Keratinocyte (primary cell): ENCODE results near the gene TNPO3. TPM values are rescaled to one million over a fixed set of nuclear protein-coding genes. Genes with fewer than 3 reads are reported as not detected.

ENCODE experiments used
- DNase-seq: peaks from one replicate; pipeline ENCODE4 v3.0.0-alpha.2; 2011; ENCODE audit warnings: low read depth, missing footprints, low spot score
- FAIRE-seq: peaks from 2 replicates; lab custom pipeline; 2011; peaks lifted over from hg19 to GRCh38; lab: Jason Lieb, UNC
- H2AFZ ChIP-seq: 2 replicates; pipeline ENCODE4 v1.6.0; 2012; ENCODE audit warnings: low read length, control low read depth, inconsistent platforms; ENCODE audit not compliant: control insufficient read depth
- H3K27ac ChIP-seq: 2 replicates; pipeline ENCODE4 v1.5.1; 2011; ENCODE audit warnings: low read length; ENCODE audit not compliant: control insufficient read depth, insufficient read depth
- H3K27me3 ChIP-seq: 3 replicates; pipeline ENCODE4 v1.6.0; 2011; ENCODE audit warnings: low read length; ENCODE audit not compliant: control insufficient read depth, insufficient read depth; ENCODE audit errors: extremely low read depth
- H3K36me3 ChIP-seq, 2 experiments: 2 replicates in 1 of 2; 3 replicates in 1 of 2; pipeline ENCODE4 v1.5.1; 2011; ENCODE audit warnings: low read length in 2 of 2, mild to moderate bottlenecking in 1 of 2; ENCODE audit not compliant: control insufficient read depth in 2 of 2, insufficient read depth in 2 of 2; ENCODE audit errors: extremely low read depth in 1 of 2
- H3K4me1 ChIP-seq: 3 replicates; pipeline ENCODE4 v1.5.1; 2011; ENCODE audit warnings: low read length; ENCODE audit not compliant: control insufficient read depth, insufficient read depth; ENCODE audit errors: extremely low read depth
- H3K4me2 ChIP-seq: 3 replicates; pipeline ENCODE4 v1.6.0; 2011; ENCODE audit warnings: low read depth, low read length; ENCODE audit not compliant: control insufficient read depth, insufficient read depth; ENCODE audit errors: extremely low read depth
- H3K4me3 ChIP-seq, 3 experiments: fragments of 200-600 bp in 1 of 3; sonication (generic) in 1 of 3; 2 replicates in 2 of 3; 3 replicates in 1 of 3; pipeline ENCODE4 v1.5.1; 2011 to 2016; ENCODE audit warnings: low read length in 3 of 3, mild to moderate bottlenecking in 3 of 3, control low read depth in 2 of 3, inconsistent platforms in 1 of 3, low read depth in 1 of 3, mixed read lengths in 1 of 3, mixed run types in 1 of 3, moderate library complexity in 1 of 3; ENCODE audit not compliant: control insufficient read depth in 2 of 3, insufficient read depth in 2 of 3; ENCODE audit errors: extremely low read depth in 1 of 3
- H3K79me2 ChIP-seq: 2 replicates; pipeline ENCODE4 v1.6.0; 2012; ENCODE audit warnings: low read length; ENCODE audit not compliant: control insufficient read depth, insufficient read depth
- H3K9ac ChIP-seq: 3 replicates; pipeline ENCODE4 v1.6.0; 2011; ENCODE audit warnings: low read length; ENCODE audit not compliant: control insufficient read depth, insufficient read depth; ENCODE audit errors: extremely low read depth
- H3K9me1 ChIP-seq: 3 replicates; pipeline ENCODE4 v1.6.0; 2011; ENCODE audit warnings: low read length; ENCODE audit not compliant: control insufficient read depth, insufficient read depth; ENCODE audit errors: extremely low read depth
- H3K9me3 ChIP-seq: 2 replicates; pipeline ENCODE4 v1.5.1; 2012; ENCODE audit warnings: low read depth, low read length; ENCODE audit not compliant: control insufficient read depth
- H4K20me1 ChIP-seq: 3 replicates; pipeline ENCODE4 v1.6.0; 2011; ENCODE audit warnings: low read length; ENCODE audit not compliant: control insufficient read depth, insufficient read depth; ENCODE audit errors: extremely low read depth
- EZH2 ChIP-seq: IDR thresholded peaks from one replicate; pipeline ENCODE4 v1.6.1; 2012; ENCODE audit warnings: inconsistent platforms, mild to moderate bottlenecking, low read length, moderate library complexity
- dilution Hi-C: fragments of 300-500 bp; cut with MboI; formaldehyde crosslinking; loops from one replicate; pipeline ENCODE4 v1.7.0; 2020; ENCODE audit warnings: low sequenced_read_pairs; ENCODE audit not compliant: extremely low pct_ligation_motif_present
- polyA plus RNA-seq, 5 experiments: library from polyadenylated mRNA; depleted of rRNA in 3 of 5; stranded (reverse) in 3 of 5; stranded (forward) in 1 of 5; unstranded in 1 of 5; fragments of >200 nt; gene quantifications; 1 replicate in 1 of 5; 2 replicates in 3 of 5; 3 replicates in 1 of 5; pipeline versions ENCODE4 v1.2.1 to v1.2.3, GENCODE V29; 2011 to 2012; ENCODE audit warnings: missing spikeins in 2 of 5, low read depth in 1 of 5, low replicate concordance in 1 of 5
- TF ChIP-seq, protein P1 (sequence below), 3 experiments: IDR thresholded peaks in 1 of 3; conservative IDR thresholded peaks in 1 of 3; optimal IDR thresholded peaks in 1 of 3; 2 replicates in 2 of 3; 3 replicates in 1 of 3; pipeline versions ENCODE3 to v1.5.1; 2011; ENCODE audit warnings: low read length in 3 of 3, mild to moderate bottlenecking in 3 of 3, moderate library complexity in 2 of 3, control low read depth in 1 of 3, inconsistent platforms in 1 of 3; ENCODE audit not compliant: insufficient read depth in 2 of 3; ENCODE audit errors: extremely low read depth in 1 of 3

The TNPO3 gene
- polyA plus RNA-seq, 1 donor (not counting 4 experiments of a cell fraction or from before 2014, with no cell fraction given), result 35.1 TPM

DNA sequence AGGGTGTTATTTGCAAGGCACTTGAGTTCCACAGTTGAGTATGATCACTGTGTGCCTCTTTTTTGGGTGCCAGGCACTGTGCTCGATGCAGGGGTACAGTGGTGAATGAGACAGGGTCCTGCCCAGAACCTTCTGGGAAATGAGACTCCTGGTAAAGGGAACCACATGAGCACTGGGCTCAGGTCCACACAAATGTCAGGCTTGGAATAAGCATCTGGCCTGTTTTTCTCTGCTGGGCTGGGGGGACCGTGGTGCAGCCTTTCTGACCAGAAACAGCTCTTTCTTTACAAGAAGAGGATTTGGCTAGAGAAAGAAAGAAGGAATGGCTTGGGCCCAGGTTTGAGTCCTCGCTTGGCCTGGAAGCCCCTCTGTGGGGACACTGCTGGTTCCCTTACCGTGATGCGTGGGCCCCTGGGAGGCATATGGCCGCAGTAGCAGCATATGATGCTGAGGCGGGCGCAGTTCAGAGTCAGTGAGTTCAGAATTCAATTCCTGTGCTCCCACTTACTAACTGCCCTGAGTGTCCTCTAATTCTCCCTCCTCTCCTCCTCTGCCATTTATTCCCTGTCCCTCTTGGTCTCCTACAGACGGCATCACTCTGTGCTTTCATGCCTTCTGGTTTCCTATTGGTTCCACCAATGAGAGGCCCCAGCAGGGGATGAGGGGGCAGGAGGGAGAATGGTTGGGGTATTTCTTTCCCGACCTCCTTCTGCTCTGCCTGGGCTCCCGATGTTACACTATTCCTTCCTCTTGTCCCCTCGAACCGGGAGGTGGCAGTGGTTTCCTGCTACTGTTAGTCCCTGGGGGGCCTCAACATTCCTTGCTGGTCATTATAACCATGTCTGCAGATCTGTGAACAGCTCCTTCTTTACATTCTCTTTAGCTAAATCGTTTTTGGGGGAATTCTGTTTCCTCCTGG lies 134.8 kb downstream of the TNPO3 start:
- no peak overlapping the region for H3K4me3 ChIP-seq
- H3K4me2 ChIP-seq, result no peak overlapping the region
- FAIRE-seq (no peak), DNase-seq (no peak)
- peaks cover 47% of the 10 kb centered on the region for H3K27me3 ChIP-seq
- H3K79me2 ChIP-seq, result no peaks in the 10 kb centered on the region
- dilution Hi-C loops, result no loop called here
- TF ChIP-seq, protein P1, sequence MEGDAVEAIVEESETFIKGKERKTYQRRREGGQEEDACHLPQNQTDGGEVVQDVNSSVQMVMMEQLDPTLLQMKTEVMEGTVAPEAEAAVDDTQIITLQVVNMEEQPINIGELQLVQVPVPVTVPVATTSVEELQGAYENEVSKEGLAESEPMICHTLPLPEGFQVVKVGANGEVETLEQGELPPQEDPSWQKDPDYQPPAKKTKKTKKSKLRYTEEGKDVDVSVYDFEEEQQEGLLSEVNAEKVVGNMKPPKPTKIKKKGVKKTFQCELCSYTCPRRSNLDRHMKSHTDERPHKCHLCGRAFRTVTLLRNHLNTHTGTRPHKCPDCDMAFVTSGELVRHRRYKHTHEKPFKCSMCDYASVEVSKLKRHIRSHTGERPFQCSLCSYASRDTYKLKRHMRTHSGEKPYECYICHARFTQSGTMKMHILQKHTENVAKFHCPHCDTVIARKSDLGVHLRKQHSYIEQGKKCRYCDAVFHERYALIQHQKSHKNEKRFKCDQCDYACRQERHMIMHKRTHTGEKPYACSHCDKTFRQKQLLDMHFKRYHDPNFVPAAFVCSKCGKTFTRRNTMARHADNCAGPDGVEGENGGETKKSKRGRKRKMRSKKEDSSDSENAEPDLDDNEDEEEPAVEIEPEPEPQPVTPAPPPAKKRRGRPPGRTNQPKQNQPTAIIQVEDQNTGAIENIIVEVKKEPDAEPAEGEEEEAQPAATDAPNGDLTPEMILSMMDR (optimal IDR thresholded peaks at IDR 0.05 in 1 of 3, IDR thresholded peaks at IDR 0.05 in 1 of 3, conservative IDR thresholded peaks at IDR 0.05 in 1 of 3; ENCODE audit: extremely low read depth in 1 of 3, insufficient read depth in 2 of 3, low read length in 3 of 3), result no peak
- no peak for TF ChIP-seq EZH2
- H3K9me1 ChIP-seq, result no peaks in the 10 kb centered on the region
- no peak overlapping the region for H3K9ac ChIP-seq
- H2AFZ ChIP-seq, result no peak overlapping the region
- no peaks in the 10 kb centered on the region for H3K36me3 ChIP-seq
- H3K27ac ChIP-seq, result no peak overlapping the region
- H4K20me1 ChIP-seq, result no peaks in the 10 kb centered on the region
- H3K4me1 ChIP-seq, result no peaks in the 10 kb centered on the region
- H3K9me3 ChIP-seq, result no peaks in the 10 kb centered on the region

DNA sequence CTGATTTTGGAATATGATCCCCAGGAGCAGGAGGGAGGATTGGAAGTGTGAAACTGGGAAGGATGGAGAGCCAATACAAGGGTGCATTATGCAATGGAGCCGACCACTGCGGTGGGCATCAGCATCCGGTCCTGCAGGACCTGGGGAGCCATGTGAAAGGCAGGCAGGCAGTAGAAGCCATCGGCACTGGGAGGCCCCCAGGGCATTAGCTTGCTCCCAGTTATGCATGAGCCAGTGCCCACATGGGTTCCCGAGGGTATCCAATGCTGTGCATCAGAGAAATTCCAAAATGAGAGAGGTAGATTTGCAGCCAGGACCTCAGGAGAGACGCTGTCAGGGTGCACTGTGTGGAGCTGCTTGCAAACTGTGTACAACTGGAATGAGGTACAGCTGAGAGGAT lies 135.7 kb downstream of the TNPO3 start:
- H3K9ac ChIP-seq, result no peak overlapping the region
- H3K4me3 ChIP-seq, result no peak overlapping the region
- no peaks in the 10 kb centered on the region for H3K4me1 ChIP-seq
- H3K9me1 ChIP-seq, result no peaks in the 10 kb centered on the region
- dilution Hi-C loops, result no loop called here
- no peaks in the 10 kb centered on the region for H3K36me3 ChIP-seq
- DNase-seq (no peak), FAIRE-seq (no peak)
- H3K9me3 ChIP-seq, result no peaks in the 10 kb centered on the region
- no peak overlapping the region for H3K4me2 ChIP-seq
- H4K20me1 ChIP-seq, result no peaks in the 10 kb centered on the region
- H2AFZ ChIP-seq, result no peak overlapping the region
- TF ChIP-seq, protein P1 (optimal IDR thresholded peaks at IDR 0.05 in 1 of 3, IDR thresholded peaks at IDR 0.05 in 1 of 3, conservative IDR thresholded peaks at IDR 0.05 in 1 of 3; ENCODE audit: extremely low read depth in 1 of 3, insufficient read depth in 2 of 3, low read length in 3 of 3), result no peak
- no peak for TF ChIP-seq EZH2
- H3K27ac ChIP-seq, result no peak overlapping the region
- no peaks in the 10 kb centered on the region for H3K79me2 ChIP-seq
- H3K27me3 ChIP-seq, result peaks cover 54% of the 10 kb centered on the region
